Panc1 (cell line): ENCODE results near the gene PGGHG.

Experiments used
- POLR2AphosphoS5 ChIP-seq: IDR thresholded peaks from 2 replicates; pipeline ENCODE4 v1.6.1; 2012; ENCODE audit warnings: mild to moderate bottlenecking, low read depth, low read length, moderate library complexity
- SIN3A ChIP-seq: IDR thresholded peaks from 2 replicates; pipeline ENCODE4 v1.6.1; 2012; ENCODE audit warnings: low read depth, mild to moderate bottlenecking, low read length, moderate library complexity, borderline replicate concordance; ENCODE audit not compliant: insufficient read depth
- TF ChIP-seq, protein P1 (sequence below): fragments of 450-650 bp; IDR thresholded peaks from 2 replicates; pipeline ENCODE4 v1.5.1; 2017; ENCODE audit warnings: mild to moderate bottlenecking
- TF ChIP-seq, protein P2 (sequence below), 2 experiments: IDR thresholded peaks; 2 replicates each; pipeline ENCODE4 v1.6.1; 2011 to 2012; ENCODE audit warnings: low read depth in 2 of 2, control low read depth in 1 of 2, low read length in 1 of 2, mild to moderate bottlenecking in 1 of 2, moderate library complexity in 1 of 2; ENCODE audit not compliant: insufficient read depth in 1 of 2

DNA sequence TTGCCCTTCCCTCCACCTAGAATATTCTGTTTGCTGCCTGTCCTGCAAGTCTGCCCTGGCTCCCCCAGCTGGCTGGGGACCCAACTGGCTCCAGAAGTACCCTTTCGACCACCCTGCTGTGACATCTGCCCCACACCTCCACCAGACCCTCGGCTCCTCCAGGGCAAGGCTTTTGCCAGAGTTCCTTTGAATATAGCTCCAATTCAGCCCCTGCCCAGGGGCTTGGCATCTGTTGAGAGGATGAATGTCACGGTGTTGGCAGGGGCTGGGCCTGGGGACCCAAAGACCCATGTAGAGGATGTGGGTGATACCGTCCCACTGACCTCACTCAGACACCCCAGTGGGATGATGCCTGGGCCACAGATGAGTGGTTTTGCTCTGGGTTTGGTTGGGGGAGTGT, 6.8 kb upstream of the PGGHG start:
- TF ChIP-seq, protein P1, sequence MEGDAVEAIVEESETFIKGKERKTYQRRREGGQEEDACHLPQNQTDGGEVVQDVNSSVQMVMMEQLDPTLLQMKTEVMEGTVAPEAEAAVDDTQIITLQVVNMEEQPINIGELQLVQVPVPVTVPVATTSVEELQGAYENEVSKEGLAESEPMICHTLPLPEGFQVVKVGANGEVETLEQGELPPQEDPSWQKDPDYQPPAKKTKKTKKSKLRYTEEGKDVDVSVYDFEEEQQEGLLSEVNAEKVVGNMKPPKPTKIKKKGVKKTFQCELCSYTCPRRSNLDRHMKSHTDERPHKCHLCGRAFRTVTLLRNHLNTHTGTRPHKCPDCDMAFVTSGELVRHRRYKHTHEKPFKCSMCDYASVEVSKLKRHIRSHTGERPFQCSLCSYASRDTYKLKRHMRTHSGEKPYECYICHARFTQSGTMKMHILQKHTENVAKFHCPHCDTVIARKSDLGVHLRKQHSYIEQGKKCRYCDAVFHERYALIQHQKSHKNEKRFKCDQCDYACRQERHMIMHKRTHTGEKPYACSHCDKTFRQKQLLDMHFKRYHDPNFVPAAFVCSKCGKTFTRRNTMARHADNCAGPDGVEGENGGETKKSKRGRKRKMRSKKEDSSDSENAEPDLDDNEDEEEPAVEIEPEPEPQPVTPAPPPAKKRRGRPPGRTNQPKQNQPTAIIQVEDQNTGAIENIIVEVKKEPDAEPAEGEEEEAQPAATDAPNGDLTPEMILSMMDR, result no peak
- no peak for TF ChIP-seq POLR2AphosphoS5
- TF ChIP-seq SIN3A, result no peak
- TF ChIP-seq, protein P2, sequence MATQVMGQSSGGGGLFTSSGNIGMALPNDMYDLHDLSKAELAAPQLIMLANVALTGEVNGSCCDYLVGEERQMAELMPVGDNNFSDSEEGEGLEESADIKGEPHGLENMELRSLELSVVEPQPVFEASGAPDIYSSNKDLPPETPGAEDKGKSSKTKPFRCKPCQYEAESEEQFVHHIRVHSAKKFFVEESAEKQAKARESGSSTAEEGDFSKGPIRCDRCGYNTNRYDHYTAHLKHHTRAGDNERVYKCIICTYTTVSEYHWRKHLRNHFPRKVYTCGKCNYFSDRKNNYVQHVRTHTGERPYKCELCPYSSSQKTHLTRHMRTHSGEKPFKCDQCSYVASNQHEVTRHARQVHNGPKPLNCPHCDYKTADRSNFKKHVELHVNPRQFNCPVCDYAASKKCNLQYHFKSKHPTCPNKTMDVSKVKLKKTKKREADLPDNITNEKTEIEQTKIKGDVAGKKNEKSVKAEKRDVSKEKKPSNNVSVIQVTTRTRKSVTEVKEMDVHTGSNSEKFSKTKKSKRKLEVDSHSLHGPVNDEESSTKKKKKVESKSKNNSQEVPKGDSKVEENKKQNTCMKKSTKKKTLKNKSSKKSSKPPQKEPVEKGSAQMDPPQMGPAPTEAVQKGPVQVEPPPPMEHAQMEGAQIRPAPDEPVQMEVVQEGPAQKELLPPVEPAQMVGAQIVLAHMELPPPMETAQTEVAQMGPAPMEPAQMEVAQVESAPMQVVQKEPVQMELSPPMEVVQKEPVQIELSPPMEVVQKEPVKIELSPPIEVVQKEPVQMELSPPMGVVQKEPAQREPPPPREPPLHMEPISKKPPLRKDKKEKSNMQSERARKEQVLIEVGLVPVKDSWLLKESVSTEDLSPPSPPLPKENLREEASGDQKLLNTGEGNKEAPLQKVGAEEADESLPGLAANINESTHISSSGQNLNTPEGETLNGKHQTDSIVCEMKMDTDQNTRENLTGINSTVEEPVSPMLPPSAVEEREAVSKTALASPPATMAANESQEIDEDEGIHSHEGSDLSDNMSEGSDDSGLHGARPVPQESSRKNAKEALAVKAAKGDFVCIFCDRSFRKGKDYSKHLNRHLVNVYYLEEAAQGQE (IDR thresholded peaks at IDR 0.05; ENCODE audit: insufficient read depth in 1 of 2, low read depth in 2 of 2, low read length in 1 of 2), result no peak
